ENCODE measurements around the gene TXN2.

- TF ChIP-seq, protein P1, sequence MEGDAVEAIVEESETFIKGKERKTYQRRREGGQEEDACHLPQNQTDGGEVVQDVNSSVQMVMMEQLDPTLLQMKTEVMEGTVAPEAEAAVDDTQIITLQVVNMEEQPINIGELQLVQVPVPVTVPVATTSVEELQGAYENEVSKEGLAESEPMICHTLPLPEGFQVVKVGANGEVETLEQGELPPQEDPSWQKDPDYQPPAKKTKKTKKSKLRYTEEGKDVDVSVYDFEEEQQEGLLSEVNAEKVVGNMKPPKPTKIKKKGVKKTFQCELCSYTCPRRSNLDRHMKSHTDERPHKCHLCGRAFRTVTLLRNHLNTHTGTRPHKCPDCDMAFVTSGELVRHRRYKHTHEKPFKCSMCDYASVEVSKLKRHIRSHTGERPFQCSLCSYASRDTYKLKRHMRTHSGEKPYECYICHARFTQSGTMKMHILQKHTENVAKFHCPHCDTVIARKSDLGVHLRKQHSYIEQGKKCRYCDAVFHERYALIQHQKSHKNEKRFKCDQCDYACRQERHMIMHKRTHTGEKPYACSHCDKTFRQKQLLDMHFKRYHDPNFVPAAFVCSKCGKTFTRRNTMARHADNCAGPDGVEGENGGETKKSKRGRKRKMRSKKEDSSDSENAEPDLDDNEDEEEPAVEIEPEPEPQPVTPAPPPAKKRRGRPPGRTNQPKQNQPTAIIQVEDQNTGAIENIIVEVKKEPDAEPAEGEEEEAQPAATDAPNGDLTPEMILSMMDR (IDR thresholded peaks at IDR 0.05), result no peak
- no peak for TF ChIP-seq POLR2A (IDR thresholded peaks at IDR 0.05)
These were observed 38.2 kb downstream of the TXN2 start for GRCh38 chr22:36443198-36443770.
